ENCODE measurements around the gene KRT25.
A peak's percentile ranks its signal among the peaks of the same experiment; 100 is the strongest.

Gene KRT25

GRCh38 chr17:40755231-40755630 lies at the start of gene KRT25:
Gene KRT25 (minus strand): TSS chr17:40755331. CDS start chr17:40755271, 60 bp downstream.
- no peak for DNase-seq

GRCh38 chr17:40803617-40804082 lies 48.5 kb upstream of the KRT25 start:
- peak; percentile 87 for DNase-seq

- DNase-seq, result no peak
Measured at GRCh38 chr17:40801157-40801556, 46.0 kb upstream of the KRT25 start.

GRCh38 chr17:40800381-40800780 lies 45.2 kb upstream of the KRT25 start:
- no peak for DNase-seq

- DNase-seq, result no peak
Measured at GRCh38 chr17:40799859-40800258, 44.7 kb upstream of the KRT25 start, which contains the start of gene KRT28. Gene KRT28 (minus strand): TSS chr17:40799959. CDS start chr17:40799893, 66 bp downstream.

- DNase-seq, result no peak
Measured at GRCh38 chr17:40796846-40797245, 41.7 kb upstream of the KRT25 start.

GRCh38 chr17:40795019-40795667 lies 40.0 kb upstream of the KRT25 start:
- no peak for DNase-seq

GRCh38 chr17:40794466-40794865 lies 39.3 kb upstream of the KRT25 start:
- DNase-seq, result no peak

- no peak for DNase-seq
Measured at GRCh38 chr17:40793832-40794231, 38.7 kb upstream of the KRT25 start.

- DNase-seq, result no peak
Measured at GRCh38 chr17:40791787-40792436, 36.8 kb upstream of the KRT25 start.

- DNase-seq, result no peak
Measured at GRCh38 chr17:40791111-40791510, 36.0 kb upstream of the KRT25 start.

- DNase-seq, result no peak
Measured at GRCh38 chr17:40782450-40782849, 27.3 kb upstream of the KRT25 start, which contains the start of gene KRT27. Gene KRT27 (minus strand): TSS chr17:40782550. CDS start chr17:40782493, 57 bp downstream.

GRCh38 chr17:40779181-40779909 lies 24.2 kb upstream of the KRT25 start:
- peak; percentile 47 for DNase-seq

- DNase-seq, result no peak
Measured at GRCh38 chr17:40778461-40778860, 23.3 kb upstream of the KRT25 start.

- no peak for DNase-seq
Measured at GRCh38 chr17:40777971-40778370, 22.8 kb upstream of the KRT25 start.

- no peak for DNase-seq
Measured at GRCh38 chr17:40777459-40777858, 22.3 kb upstream of the KRT25 start.

- DNase-seq, result no peak
Measured at GRCh38 chr17:40775945-40776344, 20.8 kb upstream of the KRT25 start.

- DNase-seq, result no peak
Measured at GRCh38 chr17:40772101-40772500, 17.0 kb upstream of the KRT25 start, which contains the start of gene KRT26. Gene KRT26 (minus strand): TSS chr17:40772201. CDS start chr17:40772113, 88 bp downstream.

- no peak for DNase-seq
Measured at GRCh38 chr17:40765657-40766056, 10.5 kb upstream of the KRT25 start.

GRCh38 chr17:40763752-40764151 lies 8.6 kb upstream of the KRT25 start:
- DNase-seq, result no peak

- no peak for DNase-seq
Measured at GRCh38 chr17:40760105-40761016, 5.2 kb upstream of the KRT25 start.

GRCh38 chr17:40753804-40754203 lies 1.3 kb downstream of the KRT25 start:
- no peak for DNase-seq
